GM19468 (cell line): ENCODE results near the gene CDKL1.

Source experiments
- ATAC-seq: cut with Tn5 transposase; IDR thresholded peaks from one replicate; pipeline ENCODE4 v1.9.1; 2021; ENCODE audit warnings: mild to moderate bottlenecking, moderate library complexity, moderate number of reproducible peaks; ENCODE audit not compliant: unreplicated experiment; ENCODE audit errors: extremely low read depth

CDKL1 gene

GRCh38 chr14:50290306-50290705 lies 106.4 kb downstream of the CDKL1 start:
- no peak for ATAC-seq

- ATAC-seq, result no peak
Measured at GRCh38 chr14:50288146-50288545, 108.5 kb downstream of the CDKL1 start.

GRCh38 chr14:50285861-50286260 lies 110.8 kb downstream of the CDKL1 start:
- no peak for ATAC-seq
